GM12874 (cell line): ENCODE results near the gene AIG1.
A peak's percentile ranks its signal among the peaks of the same experiment; 100 is the strongest.

ENCODE experiments used
- TF ChIP-seq, protein P1 (sequence below): IDR thresholded peaks from 2 replicates; pipeline ENCODE4 v1.5.1; 2011; ENCODE audit warnings: low read depth, mild to moderate bottlenecking, control low read depth, low read length, moderate library complexity; ENCODE audit not compliant: insufficient read depth

Gene AIG1

DNA sequence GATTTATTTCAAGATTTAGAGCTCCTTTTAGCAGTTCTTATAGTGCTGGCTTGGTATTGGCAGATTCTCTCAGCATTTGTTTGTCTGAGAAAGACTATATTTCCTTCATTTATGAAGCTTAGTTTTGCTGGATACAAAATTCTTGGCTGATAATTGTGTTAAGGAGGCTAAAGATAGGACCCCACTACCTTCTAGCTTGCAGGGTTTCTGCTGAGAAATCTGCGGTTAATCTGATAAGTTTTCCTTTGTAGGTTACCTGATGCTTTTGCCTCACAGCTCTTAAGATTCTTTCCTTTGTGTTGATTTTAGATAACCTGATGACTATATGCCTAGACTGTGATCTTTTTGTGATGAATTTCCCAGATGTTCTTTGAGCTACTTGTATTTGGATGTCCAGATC lies 114.3 kb downstream of the AIG1 start:
- TF ChIP-seq, protein P1, sequence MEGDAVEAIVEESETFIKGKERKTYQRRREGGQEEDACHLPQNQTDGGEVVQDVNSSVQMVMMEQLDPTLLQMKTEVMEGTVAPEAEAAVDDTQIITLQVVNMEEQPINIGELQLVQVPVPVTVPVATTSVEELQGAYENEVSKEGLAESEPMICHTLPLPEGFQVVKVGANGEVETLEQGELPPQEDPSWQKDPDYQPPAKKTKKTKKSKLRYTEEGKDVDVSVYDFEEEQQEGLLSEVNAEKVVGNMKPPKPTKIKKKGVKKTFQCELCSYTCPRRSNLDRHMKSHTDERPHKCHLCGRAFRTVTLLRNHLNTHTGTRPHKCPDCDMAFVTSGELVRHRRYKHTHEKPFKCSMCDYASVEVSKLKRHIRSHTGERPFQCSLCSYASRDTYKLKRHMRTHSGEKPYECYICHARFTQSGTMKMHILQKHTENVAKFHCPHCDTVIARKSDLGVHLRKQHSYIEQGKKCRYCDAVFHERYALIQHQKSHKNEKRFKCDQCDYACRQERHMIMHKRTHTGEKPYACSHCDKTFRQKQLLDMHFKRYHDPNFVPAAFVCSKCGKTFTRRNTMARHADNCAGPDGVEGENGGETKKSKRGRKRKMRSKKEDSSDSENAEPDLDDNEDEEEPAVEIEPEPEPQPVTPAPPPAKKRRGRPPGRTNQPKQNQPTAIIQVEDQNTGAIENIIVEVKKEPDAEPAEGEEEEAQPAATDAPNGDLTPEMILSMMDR: no peak

GRCh38 chr6:143176090-143177021 lies 115.7 kb downstream of the AIG1 start:
- TF ChIP-seq, protein P1: 0 out of 2 replicates have a peak, but pooled peaks have one; percentile 7

DNA sequence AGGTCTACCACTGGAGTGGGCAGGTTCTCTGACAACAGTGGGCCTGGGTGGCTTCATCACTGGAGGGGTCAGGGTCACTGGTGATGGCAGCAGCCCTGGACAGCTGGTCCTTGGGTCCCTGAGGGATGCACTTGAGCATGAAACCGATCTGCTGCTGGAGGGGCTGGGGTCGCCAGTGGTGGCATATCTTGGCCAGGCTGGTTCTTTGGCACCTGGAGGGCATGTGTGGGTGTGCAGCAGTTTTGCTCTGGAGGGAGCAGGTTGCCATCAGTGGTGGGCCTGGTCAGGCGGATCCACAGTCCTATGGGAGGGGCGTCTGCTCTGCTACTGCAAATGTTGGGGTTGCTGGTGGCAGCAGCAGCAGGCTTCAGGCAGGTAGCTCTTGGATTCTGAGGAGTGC lies 117.0 kb downstream of the AIG1 start:
- TF ChIP-seq, protein P1: no peak

DNA sequence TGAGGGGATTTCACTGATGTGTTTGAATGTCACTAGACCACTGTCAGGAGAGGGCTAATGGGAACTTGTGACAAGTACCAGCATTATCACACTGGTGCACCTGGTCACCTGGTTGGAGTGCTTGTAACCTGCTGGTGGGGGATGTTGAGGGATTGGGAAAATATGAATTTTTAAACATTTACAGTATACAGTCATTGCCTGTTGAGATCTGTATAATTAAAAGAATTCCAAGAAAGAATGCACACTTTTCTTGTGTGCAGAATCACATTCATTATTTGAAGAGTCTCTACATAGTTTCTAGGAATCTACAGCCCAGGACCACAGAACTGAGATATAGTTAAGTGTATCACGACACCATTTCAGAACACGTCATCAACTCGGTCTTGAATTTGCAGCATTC lies 118.4 kb downstream of the AIG1 start:
- TF ChIP-seq, protein P1: no peak

DNA sequence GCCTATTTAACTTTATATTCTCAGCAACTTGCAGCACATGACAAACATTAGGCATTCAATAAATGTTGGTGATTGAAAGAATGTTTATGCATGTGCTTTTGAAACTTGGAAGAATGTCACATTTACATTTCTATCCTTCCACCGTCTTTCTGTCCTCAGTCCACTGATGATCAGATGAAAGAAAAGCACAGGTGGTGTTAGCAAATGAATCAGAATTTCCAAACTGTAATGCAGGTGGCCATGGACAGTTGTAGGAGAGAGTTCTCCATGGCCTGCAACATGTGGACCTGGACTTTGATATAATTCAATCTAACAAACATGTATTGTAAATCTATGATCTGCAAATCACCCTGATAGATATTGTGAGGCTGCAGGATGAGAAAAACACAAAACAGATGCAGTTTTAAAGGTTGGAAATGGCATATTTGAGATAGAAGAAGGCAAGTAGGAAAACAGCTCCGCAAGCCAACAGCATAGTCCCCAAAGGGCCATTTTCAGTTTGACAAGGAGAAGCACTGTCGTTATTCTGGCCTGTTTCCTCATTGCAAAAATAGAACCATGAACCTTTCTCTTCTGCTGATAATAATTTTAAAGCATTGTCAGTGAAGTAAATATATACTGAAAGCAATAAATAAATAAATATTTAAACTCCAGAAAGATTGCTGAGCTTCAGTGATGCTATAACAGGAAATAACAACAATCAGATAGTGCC lies 119.4 kb downstream of the AIG1 start:
- TF ChIP-seq, protein P1: no peak

- TF ChIP-seq, protein P1: no peak
These were observed 120.1 kb downstream of the AIG1 start for GRCh38 chr6:143180826-143181225.

DNA sequence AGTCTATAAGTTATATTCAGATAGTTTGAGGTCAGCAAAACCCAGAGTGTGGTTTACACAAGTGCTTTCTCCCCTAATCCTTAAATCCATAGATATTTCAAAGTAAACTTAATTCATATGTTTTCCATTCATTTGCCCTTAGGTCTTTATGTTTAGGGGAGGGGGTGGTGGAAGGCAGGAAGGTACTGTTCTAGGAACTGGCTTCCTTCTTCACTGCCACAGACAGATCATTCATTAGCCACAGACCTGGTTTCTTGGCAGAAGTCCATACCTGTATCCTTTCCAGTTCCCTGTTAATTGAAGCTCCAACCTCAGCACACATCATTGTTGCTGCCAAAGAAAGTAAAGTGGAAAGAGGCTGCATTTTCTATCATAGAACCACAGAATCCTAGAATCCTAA lies 123.0 kb downstream of the AIG1 start:
- TF ChIP-seq, protein P1: no peak
